Thyroid gland (tissue), 4 donors: ENCODE measurements around the gene SSR2. TPM values are rescaled to one million over a fixed set of nuclear protein-coding genes. Genes with fewer than 3 reads are reported as not detected.

Source experiments
- DNase-seq, 2 donors: peaks; one replicate each; pipeline ENCODE4 v3.0.0-alpha.2; 2019
- H3K27ac ChIP-seq, 3 donors: fragments of 200-600 bp; sonication (generic); 1 replicate in 2 of 3; 2 replicates in 1 of 3; pipeline ENCODE4 v1.5.1; 2016 to 2019; ENCODE audit warnings: mild to moderate bottlenecking in 1 of 3, moderate library complexity in 1 of 3
- H3K27me3 ChIP-seq: fragments of 200-600 bp; sonication (generic); one replicate; pipeline ENCODE4 v1.5.1; 2019
- H3K36me3 ChIP-seq, 2 donors: fragments of 200-600 bp; sonication (generic); one replicate each; pipeline ENCODE4 v1.5.1; 2016 to 2019
- H3K4me1 ChIP-seq, 2 donors: fragments of 200-600 bp; sonication (generic); one replicate each; pipeline ENCODE4 v1.5.1; 2017 to 2019
- H3K4me3 ChIP-seq, 3 donors: fragments of 200-600 bp; sonication (generic); replicated peaks in 1 of 3; 1 replicate in 2 of 3; 2 replicates in 1 of 3; pipeline ENCODE4 v1.5.1; 2016; ENCODE audit warnings: mild to moderate bottlenecking in 1 of 3
- H3K9me3 ChIP-seq: fragments of 200-600 bp; sonication (generic); one replicate; pipeline ENCODE4 v1.5.1; 2017
- CTCF ChIP-seq, 6 experiments: fragments of 200-600 bp in 3 of 6; fragments of 450-650 bp in 3 of 6; sonication (generic) in 3 of 6; IDR thresholded peaks; one replicate each; pipeline ENCODE4 v1.5.1; 2016 to 2019; ENCODE audit warnings: antibody characterized with exemption in 6 of 6, mild to moderate bottlenecking in 2 of 6, inconsistent platforms in 1 of 6, moderate library complexity in 1 of 6
- POLR2A ChIP-seq, 2 donors: fragments of 450-650 bp; IDR thresholded peaks; one replicate each; pipeline ENCODE4 v1.6.1; 2017; ENCODE audit warnings: antibody characterized with exemption in 2 of 2, mild to moderate bottlenecking in 2 of 2, moderate library complexity in 1 of 2
- WGBS, 2 donors: methylation state at CpG; one replicate each; pipeline ENCODE4 v1.1.5; 2017; 5-methylcytosine and 5-hydroxymethylcytosine counted together
- intact Hi-C: fragments of 100-400 bp; cut with DNase I; formaldehyde crosslinking; loops from one replicate; pipeline ENCODE4 v1.15.1; 2023
- total RNA-seq, 4 donors: library from RNA; depleted of rRNA; stranded (reverse); fragments of >200 nt; gene quantifications; one replicate each; pipeline ENCODE4 v1.2.3, GENCODE V29; 2016

The SSR2 gene
- total RNA-seq, 4 donors from 2014 or later: 78.6 to 193 (median 130) TPM

- intact Hi-C loops: loop anchor here (10.0 kb wide), 1 partner anchor 119 kb away; the partner anchor contains the start of gene KHDC4
- Histone ChIP-seq H3K4me1 (peaks cover 8 to 9% of the 10 kb centered on the region in 2 donors), H3K4me3 (peak within 1 kb of the TSS; percentile 36 to 88 (median 84)), H3K36me3 (no peaks in the 10 kb centered on the region), H3K9me3 (no peaks in the 10 kb centered on the region), H3K27me3 (no peaks in the 10 kb centered on the region), H3K27ac (peak within 1 kb of the TSS; percentile 76 to 88 (median 83))
- DNase-seq: peak; percentile 87 to 88
- WGBS, 2 donors: 0 to 1% methylated on average over 11 to 17 of the region's 49 CpGs
- TF ChIP-seq CTCF (IDR thresholded peaks at IDR 0.05) (peak in 4 of 6 experiments; percentile 34 to 80 (median 46)), POLR2A (IDR thresholded peaks at IDR 0.05) (no peak)
These were observed 33.2 kb upstream of the SSR2 start, which contains the start of gene UBQLN4 for GRCh38 chr1:156053768-156054499. Gene UBQLN4, minus strand, starts transcription at chr1:156053798. Its CDS starts 97 bp downstream, at chr1:156053701.

- peak; percentile 47 to 49 for DNase-seq
- Histone ChIP-seq H3K9me3 (no peaks in the 10 kb centered on the region), H3K27me3 (no peaks in the 10 kb centered on the region), H3K4me1 (peaks cover 8 to 9% of the 10 kb centered on the region in 2 donors), H3K27ac (peak overlapping the region; percentile 39 to 88 (median 62)), H3K4me3 (peak overlapping the region; percentile 30 to 88 (median 30)), H3K36me3 (no peaks in the 10 kb centered on the region)
- no peak for TF ChIP-seq CTCF (IDR thresholded peaks at IDR 0.05)
- TF ChIP-seq POLR2A (IDR thresholded peaks at IDR 0.05): peak in 1 of 2 donors; percentile 28
- intact Hi-C loops: loop anchor here (10.0 kb wide), 1 partner anchor 118 kb away; the partner anchor contains the start of gene KHDC4
- WGBS, 2 donors: 1 to 6% methylated on average over 27 to 39 of the region's 63 CpGs
These were observed 32.4 kb upstream of the SSR2 start for GRCh38 chr1:156052862-156053767.

GRCh38 chr1:156051011-156051725, 30.4 kb upstream of the SSR2 start:
- intact Hi-C loops: loop anchor here (10.0 kb wide), 1 partner anchor 116 kb away; the partner anchor contains the start of gene KHDC4
- no peak overlapping the region for H3K27ac ChIP-seq
- DNase-seq: no peak

GRCh38 chr1:156050376-156050775, 29.6 kb upstream of the SSR2 start:
- Histone ChIP-seq H3K4me1 (peaks cover 2% of the 10 kb centered on the region in 2 donors), H3K27me3 (no peaks in the 10 kb centered on the region), H3K9me3 (no peaks in the 10 kb centered on the region), H3K36me3 (no peaks in the 10 kb centered on the region), H3K4me3 (no peak overlapping the region), H3K27ac (no peak overlapping the region)
- intact Hi-C loops: loop anchor here (10.0 kb wide), 1 partner anchor 116 kb away; the partner anchor contains the start of gene KHDC4
- WGBS, 2 donors: 87 to 96% methylated on average over 4 of the region's 4 CpGs
- DNase-seq: no peak
- TF ChIP-seq CTCF (IDR thresholded peaks at IDR 0.05): no peak
- TF ChIP-seq POLR2A (IDR thresholded peaks at IDR 0.05): no peak

More at GRCh38 chr1:156051011-156051725, 30.4 kb upstream of the SSR2 start:
- 90 to 91% methylated on average over 7 of the region's 7 CpGs for whole genome bisulfite sequencing, 2 donors
- no peaks in the 10 kb centered on the region for H3K36me3 ChIP-seq
- H3K4me3 ChIP-seq: no peak overlapping the region
- peaks cover 8 to 9% of the 10 kb centered on the region in 2 donors for H3K4me1 ChIP-seq
- H3K27me3 ChIP-seq: no peaks in the 10 kb centered on the region
- TF ChIP-seq CTCF (IDR thresholded peaks at IDR 0.05): no peak
- no peak for TF ChIP-seq POLR2A (IDR thresholded peaks at IDR 0.05)
- H3K9me3 ChIP-seq: no peaks in the 10 kb centered on the region
